ENCODE data around the gene ABCF2. TPM values are rescaled to one million over a fixed set of nuclear protein-coding genes. Genes with fewer than 3 reads are reported as not detected.

Gene ABCF2
- total and polyA plus RNA-seq, 2 of the 4 experiments (the other 2 are of a cell fraction) = 46.2 to 103 TPM

- no peak overlapping the region for H2AK5ac ChIP-seq (ENCODE audit: low read depth, low read length)
- H4K91ac ChIP-seq (ENCODE audit: insufficient read depth, low read depth, low read length) = no peak overlapping the region
- no peak overlapping the region for H3K4me2 ChIP-seq (ENCODE audit: low read depth, low read length)
- intact Hi-C loops (cut with micrococcal nuclease) = no loop called here
- no peaks in the 10 kb centered on the region for H3K79me1 ChIP-seq (ENCODE audit: low read depth in 1 of 2, low read length in 2 of 2)
- H2BK15ac ChIP-seq (ENCODE audit: low read depth, low read length) = no peak overlapping the region
- no peak overlapping the region for H4K8ac ChIP-seq (ENCODE audit: low read depth in 2 of 2, low read length in 2 of 2)
- no peaks in the 10 kb centered on the region for H3K36me3 ChIP-seq (ENCODE audit: control insufficient read depth, insufficient read depth, low read length)
- no peaks in the 10 kb centered on the region for H3K9me3 ChIP-seq (ENCODE audit: control insufficient read depth, insufficient read depth, low read length)
- no peak for ATAC-seq (ENCODE audit: low read depth)
- no TSS peak for BruUV-seq (replicated peaks)
- WGBS, 2 experiments (ENCODE audit: extremely low coverage in 2 of 2, insufficient read length in 1 of 2) = 62% methylated on average over 16 of the region's 22 CpGs; no CpG with 5 or more reads in 1 of the 2 experiments
- H2AK9ac ChIP-seq (replicated peaks; ENCODE audit: low read depth, low read length, poor library complexity) = no peak overlapping the region
- H3K56ac ChIP-seq (ENCODE audit: extremely low read depth, insufficient read depth, low read length) = no peak overlapping the region
- no peak overlapping the region for H3K18ac ChIP-seq (ENCODE audit: low read depth, low read length)
- H3K14ac ChIP-seq (replicated peaks; ENCODE audit: low read depth, low read length) = no peak overlapping the region
- H3K27me3 ChIP-seq (ENCODE audit: control insufficient read depth, insufficient read depth, low read length) = peaks cover 71% of the 10 kb centered on the region
- TF ChIP-seq MAZ (IDR thresholded peaks at IDR 0.05; ENCODE audit: borderline replicate concordance, low read depth, low read length) = no peak
- TF ChIP-seq MAFK (IDR thresholded peaks at IDR 0.05; ENCODE audit: low read depth, low read length) = no peak
- TF ChIP-seq CHD1 (IDR thresholded peaks at IDR 0.05; ENCODE audit: low read depth, low read length) = no peak
- TF ChIP-seq FOS (IDR thresholded peaks at IDR 0.05; ENCODE audit: low read depth, low read length) = no peak
- no peak for TF ChIP-seq CTCF (conservative IDR thresholded peaks at IDR 0.05; ENCODE audit: low read depth, low read length)
- TF ChIP-seq CEBPB (IDR thresholded peaks at IDR 0.05; ENCODE audit: low read depth, low read length) = no peak
- TF ChIP-seq BHLHE40 (IDR thresholded peaks at IDR 0.05; ENCODE audit: low read depth, low read length) = no peak
- no peak for TF ChIP-seq RFX5 (IDR thresholded peaks at IDR 0.05; ENCODE audit: low read depth, low read length)
- no peak for TF ChIP-seq MXI1 (IDR thresholded peaks at IDR 0.05; ENCODE audit: borderline replicate concordance, low read depth, low read length)
- no peak for TF ChIP-seq USF2 (IDR thresholded peaks at IDR 0.05; ENCODE audit: low read depth, low read length)
- no peak for TF ChIP-seq ELK1 (IDR thresholded peaks at IDR 0.05; ENCODE audit: borderline replicate concordance, low read depth, low read length)
- no peak for TF ChIP-seq NFE2L2 (IDR thresholded peaks at IDR 0.05; ENCODE audit: low read depth, low read length)
- TF ChIP-seq RAD21 (IDR thresholded peaks at IDR 0.05; ENCODE audit: low read length) = no peak
- TF ChIP-seq RCOR1 (IDR thresholded peaks at IDR 0.05; ENCODE audit: insufficient replicate concordance, low read length) = no peak
- TF ChIP-seq SMC3 (IDR thresholded peaks at IDR 0.05; ENCODE audit: low read depth, low read length) = no peak
- TF ChIP-seq POLR2A (IDR thresholded peaks at IDR 0.05; ENCODE audit: low read depth, low read length) = no peak
- no peak overlapping the region for H3K9ac ChIP-seq (ENCODE audit: low read depth, low read length)
- no peak for DNase-seq
- H2AFZ ChIP-seq (replicated peaks; ENCODE audit: low read length, poor library complexity) = no peak overlapping the region
- no peak overlapping the region for H2BK5ac ChIP-seq (ENCODE audit: low read depth, low read length, poor library complexity, severe bottlenecking)
- no peaks in the 10 kb centered on the region for H3K4me1 ChIP-seq (ENCODE audit: control insufficient read depth, insufficient read depth, low read length)
- H3K23ac ChIP-seq (ENCODE audit: low read depth, low read length) = no peak overlapping the region
- in situ Hi-C loops (cut with MboI; ENCODE audit: low sequenced_read_pairs) = no loop called here
- H3K4me3 ChIP-seq (ENCODE audit: insufficient read depth, low read depth, low read length) = no peak overlapping the region
- H4K20me1 ChIP-seq (ENCODE audit: insufficient read depth, low read length) = no peaks in the 10 kb centered on the region
- ChIA-PET CTCF (no interaction called here), POLR2A (ENCODE audit: unreplicated experiment) (no interaction called here)
- no peak overlapping the region for H2BK120ac ChIP-seq (ENCODE audit: low read depth, low read length)
- H4K5ac ChIP-seq (ENCODE audit: low read depth, low read length) = no peak overlapping the region
- no peaks in the 10 kb centered on the region for H3K9me1 ChIP-seq (ENCODE audit: insufficient read depth, low read length)
- no peak overlapping the region for H2BK20ac ChIP-seq (ENCODE audit: low read depth, low read length)
- dilution Hi-C loops (cut with HindIII; ENCODE audit: low sequenced_read_pairs, unreplicated experiment) = no loop called here
- no peak overlapping the region for H3K27ac ChIP-seq (ENCODE audit: insufficient read depth, low read length)
- H3K4ac ChIP-seq (ENCODE audit: low read depth, low read length) = no peak overlapping the region
Measured at GRCh38 chr7:151181011-151181431, 46.0 kb downstream of the ABCF2 start.

All from IMR-90 (cell line).